Measurements from ENCODE around the gene QSOX1. TPM values are rescaled to one million over a fixed set of nuclear protein-coding genes. Genes with fewer than 3 reads are reported as not detected.

Gene QSOX1
- polyA plus RNA-seq, 6 donors from 2014 or later: 4.9 to 8.0 (median 5.5) TPM

DNA sequence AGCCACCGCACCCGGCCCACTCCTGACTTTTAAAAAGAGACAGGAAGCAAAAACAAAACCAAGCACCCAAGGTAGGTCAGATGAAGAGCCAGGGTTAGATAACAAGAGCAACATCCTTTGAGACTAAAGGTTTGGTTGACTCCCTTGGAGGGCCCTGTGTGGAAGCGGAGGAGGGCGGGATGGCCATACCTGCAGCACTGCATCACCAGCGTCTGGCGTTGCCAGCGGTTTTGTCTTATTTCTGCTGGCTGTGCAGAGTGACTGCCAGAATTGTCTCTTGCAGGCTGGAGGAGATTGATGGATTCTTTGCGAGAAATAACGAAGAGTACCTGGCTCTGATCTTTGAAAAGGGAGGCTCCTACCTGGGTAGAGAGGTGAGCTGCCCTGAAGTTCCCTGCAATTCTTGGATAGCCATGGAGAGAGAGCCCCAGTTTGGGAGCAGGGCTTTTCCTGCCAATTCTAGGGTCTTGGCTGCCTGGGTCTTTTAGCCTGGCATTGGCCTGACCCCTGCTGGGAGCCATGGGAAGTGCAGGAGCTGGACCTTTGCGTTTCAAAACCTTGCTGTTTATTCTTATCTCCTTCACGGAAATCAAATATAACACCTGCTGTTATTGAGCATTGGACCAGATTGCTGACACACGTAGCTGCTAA lies 24.0 kb downstream of the QSOX1 start:
- no peaks in the 10 kb centered on the region for H3K27me3 Mint-ChIP-seq
- DNase-seq (peak; percentile 37), ATAC-seq (ENCODE audit: low read depth in 2 of 2) (peak in 1 of 2 donors; percentile 43)
- peak overlapping the region in 1 of 6 donors; percentile 33 for H3K27ac Mint-ChIP-seq
- H3K4me1 Mint-ChIP-seq: no peaks in the 10 kb centered on the region
- H3K4me3 Mint-ChIP-seq: no peak overlapping the region
- H3K36me3 Mint-ChIP-seq: peaks cover 0 to 7% of the 10 kb centered on the region in 2 donors
- H3K9me3 Mint-ChIP-seq: no peaks in the 10 kb centered on the region

GRCh38 chr1:180179162-180179957 lies 24.7 kb downstream of the QSOX1 start:
- Mint-ChIP-seq H3K27ac (peak overlapping the region in 1 of 6 donors; percentile 42), H3K4me1 (no peaks in the 10 kb centered on the region), H3K4me3 (no peak overlapping the region), H3K27me3 (no peaks in the 10 kb centered on the region), H3K9me3 (no peaks in the 10 kb centered on the region), H3K36me3 (peaks cover 0 to 15% of the 10 kb centered on the region in 2 donors)
- ATAC-seq (ENCODE audit: low read depth in 2 of 2) (no peak), DNase-seq (no peak)

GRCh38 chr1:180181048-180181447 lies 26.4 kb downstream of the QSOX1 start:
- H3K27me3 Mint-ChIP-seq: no peaks in the 10 kb centered on the region
- DNase-seq (no peak), ATAC-seq (ENCODE audit: low read depth in 2 of 2) (no peak)
- H3K36me3 Mint-ChIP-seq: peaks cover 6 to 27% of the 10 kb centered on the region in 2 donors
- H3K27ac Mint-ChIP-seq: no peak overlapping the region
- no peak overlapping the region for H3K4me3 Mint-ChIP-seq
- no peaks in the 10 kb centered on the region for H3K9me3 Mint-ChIP-seq
- H3K4me1 Mint-ChIP-seq: no peaks in the 10 kb centered on the region

- Mint-ChIP-seq H3K27ac (peak overlapping the region in 1 of 6 donors; percentile 37), H3K4me3 (no peak overlapping the region), H3K36me3 (peaks cover 6 to 37% of the 10 kb centered on the region in 2 donors), H3K9me3 (no peaks in the 10 kb centered on the region), H3K4me1 (no peaks in the 10 kb centered on the region), H3K27me3 (no peaks in the 10 kb centered on the region)
- ATAC-seq (ENCODE audit: low read depth in 2 of 2) (no peak), DNase-seq (no peak)
Measured at GRCh38 chr1:180181996-180182642, 27.4 kb downstream of the QSOX1 start.

DNA sequence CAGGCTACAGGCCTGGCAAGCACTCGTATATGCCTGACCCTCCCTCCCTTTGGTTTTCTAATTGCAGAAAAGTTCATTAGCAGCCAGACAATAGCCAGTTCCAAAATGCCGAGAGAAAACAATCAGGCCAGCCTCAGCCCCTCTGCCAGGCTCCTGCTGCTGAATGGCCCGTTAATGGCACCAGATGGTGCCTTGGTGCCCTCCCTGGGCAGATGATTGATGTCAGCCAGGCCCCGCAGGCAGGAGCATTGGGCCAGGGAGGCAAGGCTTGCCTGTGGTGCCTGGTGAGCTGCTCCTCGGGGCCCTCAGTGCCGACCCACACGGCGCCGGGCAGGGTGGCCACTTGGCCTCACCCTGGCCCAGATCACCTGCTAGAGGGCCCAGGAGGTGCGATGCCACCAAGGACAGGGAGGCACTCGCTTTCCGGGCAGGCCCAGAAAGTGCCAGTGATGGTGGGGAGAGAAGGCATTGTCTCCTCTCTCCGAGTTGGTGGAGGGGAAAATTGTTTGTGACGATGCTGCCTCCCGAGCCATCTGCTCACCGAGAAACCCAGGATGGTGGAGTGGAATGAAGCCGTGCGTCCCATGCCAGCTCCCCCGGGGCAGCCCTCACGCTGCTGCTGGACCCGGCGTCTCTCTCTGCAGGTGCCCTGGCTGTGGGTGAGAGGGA lies 28.1 kb downstream of the QSOX1 start:
- no peaks in the 10 kb centered on the region for H3K27me3 Mint-ChIP-seq
- H3K4me1 Mint-ChIP-seq: no peaks in the 10 kb centered on the region

DNA sequence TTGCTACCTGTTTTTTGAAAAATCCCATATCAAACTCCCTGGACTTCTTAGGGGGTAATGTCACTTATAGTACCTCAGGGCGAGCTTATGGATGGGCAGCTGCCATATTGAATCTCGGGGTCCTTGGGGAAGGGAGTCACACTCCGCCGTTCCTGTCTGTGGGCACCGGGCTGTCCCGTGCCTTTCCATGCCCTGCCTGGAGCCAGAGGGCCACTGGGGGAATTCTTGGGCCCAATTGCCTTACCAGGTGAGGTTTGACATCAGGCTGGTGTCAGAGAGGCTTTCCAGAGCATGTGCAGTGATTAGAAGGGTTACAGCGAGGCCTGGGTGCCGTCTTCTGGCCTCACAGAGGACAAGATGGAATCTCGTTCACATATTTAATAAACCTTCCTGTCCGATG lies 28.8 kb downstream of the QSOX1 start:
- Mint-ChIP-seq H3K9me3 (no peaks in the 10 kb centered on the region), H3K27me3 (no peaks in the 10 kb centered on the region), H3K27ac (peak overlapping the region in 1 of 6 donors; percentile 54), H3K4me3 (no peak overlapping the region), H3K4me1 (no peaks in the 10 kb centered on the region), H3K36me3 (peaks cover 6 to 37% of the 10 kb centered on the region in 2 donors)
- no peak for DNase-seq
- ATAC-seq (ENCODE audit: low read depth in 2 of 2): no peak

More for the DNA sequence above, 28.1 kb downstream of the QSOX1 start:
- DNase-seq (no peak), ATAC-seq (ENCODE audit: low read depth in 2 of 2) (no peak)
- no peak overlapping the region for H3K4me3 Mint-ChIP-seq
- peaks cover 6 to 37% of the 10 kb centered on the region in 2 donors for H3K36me3 Mint-ChIP-seq
- peak overlapping the region in 1 of 6 donors; percentile 37 for H3K27ac Mint-ChIP-seq
- H3K9me3 Mint-ChIP-seq: no peaks in the 10 kb centered on the region

GRCh38 chr1:180184041-180184440 lies 29.4 kb downstream of the QSOX1 start:
- no peak for ATAC-seq (ENCODE audit: low read depth in 2 of 2)
- Mint-ChIP-seq H3K27ac (no peak overlapping the region), H3K4me1 (no peaks in the 10 kb centered on the region), H3K27me3 (no peaks in the 10 kb centered on the region), H3K36me3 (peaks cover 6 to 37% of the 10 kb centered on the region in 2 donors), H3K4me3 (no peak overlapping the region), H3K9me3 (no peaks in the 10 kb centered on the region)
- DNase-seq: no peak

GRCh38 chr1:180185281-180185680 lies 30.6 kb downstream of the QSOX1 start:
- Mint-ChIP-seq H3K9me3 (no peaks in the 10 kb centered on the region), H3K4me1 (no peaks in the 10 kb centered on the region), H3K36me3 (peaks cover 11 to 37% of the 10 kb centered on the region in 2 donors), H3K4me3 (no peak overlapping the region), H3K27ac (peak overlapping the region in 1 of 6 donors; percentile 24), H3K27me3 (no peaks in the 10 kb centered on the region)
- DNase-seq (no peak), ATAC-seq (ENCODE audit: low read depth in 2 of 2) (no peak)

- no peak overlapping the region for H3K27ac Mint-ChIP-seq
- peaks cover 0 to under 1% (median 0%) of the 10 kb centered on the region in 3 donors for H3K4me1 Mint-ChIP-seq
- H3K27me3 Mint-ChIP-seq: no peaks in the 10 kb centered on the region
- ATAC-seq (ENCODE audit: low read depth in 2 of 2) (no peak), DNase-seq (no peak)
- H3K4me3 Mint-ChIP-seq: no peak overlapping the region
- H3K9me3 Mint-ChIP-seq: no peaks in the 10 kb centered on the region
- peaks cover 11 to 41% of the 10 kb centered on the region in 2 donors for H3K36me3 Mint-ChIP-seq
Measured at GRCh38 chr1:180185971-180186645, 31.4 kb downstream of the QSOX1 start.

DNA sequence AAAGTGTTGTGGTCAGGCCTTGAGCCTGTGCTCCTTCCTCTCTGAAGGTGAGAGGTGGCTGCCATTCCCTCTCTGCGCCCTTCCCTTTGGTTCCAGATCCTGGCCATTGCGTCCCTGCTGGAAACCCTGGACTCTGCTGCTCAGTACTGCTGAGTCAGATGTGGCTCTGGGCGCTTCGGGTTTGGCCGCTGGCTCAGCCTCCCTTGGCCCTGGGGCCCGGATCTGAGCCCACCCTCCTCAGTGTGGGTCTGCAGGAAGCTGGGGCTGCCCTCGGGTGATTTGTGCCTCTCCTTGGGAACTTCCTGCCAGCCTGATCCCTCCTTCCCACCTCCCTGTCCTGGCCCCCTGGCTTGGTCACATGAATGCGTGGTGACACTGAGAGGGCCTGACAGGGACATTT lies 32.2 kb downstream of the QSOX1 start:
- DNase-seq: no peak
- no peak overlapping the region for H3K27ac Mint-ChIP-seq
- H3K4me3 Mint-ChIP-seq: no peak overlapping the region
- H3K4me1 Mint-ChIP-seq: peaks cover 0 to 2% (median 0%) of the 10 kb centered on the region in 3 donors
- ATAC-seq (ENCODE audit: low read depth in 2 of 2): no peak
- no peaks in the 10 kb centered on the region for H3K9me3 Mint-ChIP-seq
- peaks cover 11 to 45% of the 10 kb centered on the region in 2 donors for H3K36me3 Mint-ChIP-seq
- no peaks in the 10 kb centered on the region for H3K27me3 Mint-ChIP-seq

DNA sequence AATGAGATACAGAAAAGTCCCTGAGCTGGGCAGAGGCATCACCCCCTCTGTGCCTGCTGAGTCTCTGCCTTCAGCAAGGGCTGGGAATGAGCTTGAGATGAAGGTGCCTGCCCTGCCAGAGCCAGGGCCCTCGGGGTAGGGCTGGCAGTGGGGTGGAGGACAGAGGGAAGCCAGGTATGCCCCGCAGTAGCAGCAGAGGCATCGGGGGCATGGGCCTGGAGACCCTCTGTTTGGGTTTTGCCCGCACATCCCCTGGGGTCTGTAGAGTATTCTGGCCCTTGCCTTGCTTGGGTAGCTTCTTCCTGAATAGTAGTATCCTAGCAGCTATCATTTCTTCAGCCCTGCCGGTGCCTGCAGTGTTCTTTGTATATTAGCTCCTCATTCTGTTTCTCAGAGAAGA lies 33.0 kb downstream of the QSOX1 start:
- H3K27ac Mint-ChIP-seq: no peak overlapping the region
- peaks cover 14 to 45% of the 10 kb centered on the region in 2 donors for H3K36me3 Mint-ChIP-seq
- peaks cover 0 to 2% (median 0%) of the 10 kb centered on the region in 3 donors for H3K4me1 Mint-ChIP-seq
- H3K9me3 Mint-ChIP-seq: no peaks in the 10 kb centered on the region
- no peak for ATAC-seq (ENCODE audit: low read depth in 2 of 2)
- H3K27me3 Mint-ChIP-seq: no peaks in the 10 kb centered on the region
- H3K4me3 Mint-ChIP-seq: no peak overlapping the region
- no peak for DNase-seq

- no peak for ATAC-seq (ENCODE audit: low read depth in 2 of 2)
- no peak overlapping the region for H3K27ac Mint-ChIP-seq
- DNase-seq: no peak
- no peaks in the 10 kb centered on the region for H3K9me3 Mint-ChIP-seq
- H3K27me3 Mint-ChIP-seq: no peaks in the 10 kb centered on the region
- peaks cover 0 to 2% (median 0%) of the 10 kb centered on the region in 3 donors for H3K4me1 Mint-ChIP-seq
- no peak overlapping the region for H3K4me3 Mint-ChIP-seq
- H3K36me3 Mint-ChIP-seq: peaks cover 14 to 49% of the 10 kb centered on the region in 2 donors
Measured at GRCh38 chr1:180188091-180188506, 33.4 kb downstream of the QSOX1 start.

- Mint-ChIP-seq H3K9me3 (no peaks in the 10 kb centered on the region), H3K4me1 (peaks cover 0 to 2% (median 0%) of the 10 kb centered on the region in 3 donors), H3K4me3 (no peak overlapping the region), H3K27ac (peak overlapping the region in 1 of 6 donors; percentile 57), H3K36me3 (peaks cover 14 to 53% of the 10 kb centered on the region in 2 donors), H3K27me3 (no peaks in the 10 kb centered on the region)
- DNase-seq (no peak), ATAC-seq (ENCODE audit: low read depth in 2 of 2) (no peak)
Measured at GRCh38 chr1:180188684-180189175, 34.1 kb downstream of the QSOX1 start.
